Measurements from ENCODE around the gene TBC1D2B.

- TF ChIP-seq ELK1 (IDR thresholded peaks at IDR 0.05; ENCODE audit: borderline replicate concordance, low read depth, low read length) (no peak), CEBPB (IDR thresholded peaks at IDR 0.05; ENCODE audit: low read depth, low read length) (peak; percentile 48; the same call in 1 of the 2 replicates), CTCF (conservative IDR thresholded peaks at IDR 0.05; ENCODE audit: low read depth, low read length) (no peak), USF2 (IDR thresholded peaks at IDR 0.05; ENCODE audit: low read depth, low read length) (no peak), MXI1 (IDR thresholded peaks at IDR 0.05; ENCODE audit: borderline replicate concordance, low read depth, low read length) (peak; percentile 41; the same call in 1 of the 2 replicates), FOS (IDR thresholded peaks at IDR 0.05; ENCODE audit: low read depth, low read length) (no peak), POLR2A (IDR thresholded peaks at IDR 0.05; ENCODE audit: low read depth, low read length) (no peak), SMC3 (IDR thresholded peaks at IDR 0.05; ENCODE audit: low read depth, low read length) (0 out of 2 replicates have a peak, but pooled peaks have one; percentile 3), CHD1 (IDR thresholded peaks at IDR 0.05; ENCODE audit: low read depth, low read length) (no peak), RAD21 (IDR thresholded peaks at IDR 0.05; ENCODE audit: low read length) (no peak; the same call in 1 of the 2 replicates), BHLHE40 (IDR thresholded peaks at IDR 0.05; ENCODE audit: low read depth, low read length) (no peak), MAZ (IDR thresholded peaks at IDR 0.05; ENCODE audit: borderline replicate concordance, low read depth, low read length) (0 out of 2 replicates have a peak, but pooled peaks have one; percentile 13), NFE2L2 (IDR thresholded peaks at IDR 0.05; ENCODE audit: low read depth, low read length) (no peak)
Observed at GRCh38 chr15:78049691-78050440, 27.6 kb downstream of the TBC1D2B start.

All from IMR-90 (cell line).